Gastroesophageal sphincter (tissue), 3 donors: ENCODE measurements around the gene C10orf71.

Source experiments
- CTCF ChIP-seq, 4 experiments: fragments of 200-600 bp in 2 of 4; fragments of 450-650 bp in 2 of 4; sonication (generic) in 1 of 4; IDR thresholded peaks; one replicate each; pipeline ENCODE4 v1.5.1; 2017 to 2019; ENCODE audit warnings: antibody characterized with exemption in 4 of 4, mild to moderate bottlenecking in 2 of 4, moderate library complexity in 2 of 4
- POLR2A ChIP-seq, 2 donors: fragments of 450-650 bp; IDR thresholded peaks; one replicate each; pipeline ENCODE4 v1.6.1; 2017; ENCODE audit warnings: antibody characterized with exemption in 2 of 2, mild to moderate bottlenecking in 2 of 2, moderate library complexity in 1 of 2

GRCh38 chr10:49365275-49365674 lies 66.3 kb downstream of the C10orf71 start:
- no peak for TF ChIP-seq POLR2A (IDR thresholded peaks at IDR 0.05)
- TF ChIP-seq CTCF (IDR thresholded peaks at IDR 0.05) = no peak
